Globus pallidus (tissue), 1 donor: ENCODE measurements around the gene BCAR1.
A peak's percentile ranks its signal among the peaks of the same experiment; 100 is the strongest.
"Not testable (repeated sequence)": the region's sequence is repeated elsewhere in the genome, so short reads cannot be mapped to it uniquely, and the experiment has no call there.

Experiments used
- DNase-seq: peaks from one replicate; pipeline ENCODE4 v3.0.0-alpha.2; 2015; ENCODE audit warnings: low spot score

The BCAR1 gene

GRCh38 chr16:75224306-75225082 lies 26.9 kb downstream of the BCAR1 start:
- no peak for DNase-seq

DNA sequence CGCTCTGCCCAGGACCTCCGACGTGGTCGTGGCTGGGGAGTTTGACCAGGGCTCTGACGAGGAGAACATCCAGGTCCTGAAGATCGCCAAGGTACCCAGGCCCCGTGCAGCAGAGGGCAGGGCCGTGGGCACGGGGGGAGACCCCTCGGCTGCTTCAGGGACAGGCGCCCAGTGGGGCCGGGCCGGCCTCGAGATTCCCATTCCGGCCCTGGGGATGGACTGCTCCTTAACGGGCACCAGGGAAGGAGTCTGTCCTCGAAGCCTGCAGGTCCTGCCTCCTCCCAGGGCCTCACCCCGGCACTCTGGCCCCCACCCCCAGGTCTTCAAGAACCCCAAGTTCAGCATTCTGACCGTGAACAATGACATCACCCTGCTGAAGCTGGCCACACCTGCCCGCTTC lies 28.3 kb downstream of the BCAR1 start:
- DNase-seq = not testable (repeated sequence)

DNA sequence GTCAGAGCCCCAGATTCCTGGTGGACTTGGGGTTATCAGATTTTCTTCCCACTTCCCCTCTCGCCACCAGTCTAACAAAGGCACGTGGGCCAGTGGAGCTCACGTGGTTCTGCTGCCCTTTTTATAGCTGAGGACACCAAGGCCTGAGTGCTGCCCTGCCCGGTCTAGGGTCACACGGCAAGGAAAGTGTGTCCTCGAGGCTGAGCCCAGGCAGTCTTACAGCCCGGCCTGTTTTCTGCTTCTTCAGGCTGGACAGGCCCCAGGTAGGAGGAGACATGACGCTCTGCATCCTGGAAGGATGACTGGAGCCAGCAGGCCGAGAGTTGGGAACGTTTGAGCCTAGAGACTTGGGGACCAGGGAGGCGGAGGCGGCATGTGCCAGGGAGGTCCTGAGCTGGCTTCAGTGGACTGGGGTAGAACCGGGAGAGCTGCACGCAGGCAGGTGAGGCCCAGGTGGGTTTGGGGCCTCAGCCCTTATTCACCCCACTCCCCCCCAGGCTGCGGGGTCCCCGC lies 29.1 kb downstream of the BCAR1 start:
- DNase-seq = no peak

- no peak for DNase-seq
These were observed 31.6 kb downstream of the BCAR1 start for GRCh38 chr16:75219838-75220237.

GRCh38 chr16:75219088-75219487 lies 32.3 kb downstream of the BCAR1 start:
- DNase-seq = no peak

DNA sequence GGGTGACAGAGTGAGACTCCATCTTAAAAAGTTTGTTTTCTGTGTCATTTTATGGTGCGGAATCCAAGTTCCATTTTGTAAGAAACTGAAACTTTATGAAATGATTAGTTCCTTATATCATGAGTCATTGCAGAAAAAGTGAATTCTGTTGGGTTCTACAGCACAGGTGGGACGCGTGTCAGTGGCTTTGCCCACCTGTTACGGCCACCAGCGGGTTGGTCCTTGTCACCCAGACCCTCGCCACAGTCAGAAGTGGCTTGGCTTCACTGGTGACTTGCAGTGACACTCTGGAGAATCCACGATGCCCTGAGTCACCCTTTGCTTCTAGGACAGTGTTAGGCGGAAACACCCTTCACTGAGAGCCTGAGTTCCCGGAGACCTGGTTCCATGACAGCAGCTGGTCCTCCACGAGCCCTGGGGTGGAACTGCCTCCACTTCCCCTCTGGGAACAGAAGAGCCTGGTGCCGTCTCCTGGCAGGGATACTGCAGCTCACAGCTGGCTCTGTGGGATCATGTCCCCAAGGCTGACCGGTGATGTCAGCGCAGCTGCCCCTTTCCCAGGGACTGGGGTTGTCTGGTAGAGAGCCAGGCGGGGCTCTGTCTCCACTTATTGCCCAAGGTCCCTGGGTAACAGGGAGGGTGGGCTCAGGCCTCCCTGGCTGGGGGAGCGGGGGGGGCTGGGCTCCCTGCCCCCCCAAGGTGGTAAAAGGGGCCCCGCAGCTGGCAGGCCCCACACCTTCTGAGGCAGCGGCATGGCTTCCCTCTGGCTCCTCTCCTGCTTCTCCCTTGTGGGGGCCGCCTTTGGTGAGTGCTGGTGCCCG lies 33.0 kb downstream of the BCAR1 start, which contains the start of gene CTRB1:
TSS of gene CTRB1 (plus strand) at position 733 of the 821 bp plus-strand sequence. CDS start at position 753, 20 bp downstream.
- peak; percentile 73 for DNase-seq

DNA sequence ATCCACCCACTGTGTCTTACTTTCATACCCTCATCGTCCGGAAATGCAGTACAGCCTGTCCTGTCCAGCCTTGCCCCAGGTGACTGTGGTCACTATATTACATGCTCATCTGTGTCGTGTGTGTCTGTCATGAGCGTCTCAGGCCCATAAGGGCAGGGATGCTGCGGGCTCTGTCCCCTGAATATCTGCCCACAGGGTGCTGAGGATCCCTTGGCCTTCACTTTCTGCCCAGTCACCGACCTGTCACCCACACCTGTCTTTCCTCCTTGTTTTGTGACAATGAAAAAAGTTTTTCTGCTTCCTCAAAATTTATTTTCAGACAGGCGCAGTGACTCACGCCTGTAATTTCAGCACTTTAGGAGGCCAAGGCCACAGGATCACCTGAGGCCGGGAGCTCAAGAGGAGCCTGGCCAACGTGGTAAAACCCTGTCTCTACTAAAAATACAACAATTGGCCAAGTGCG lies 34.0 kb downstream of the BCAR1 start:
- no peak for DNase-seq

GRCh38 chr16:75216576-75216975 lies 34.8 kb downstream of the BCAR1 start:
- no peak for DNase-seq

- DNase-seq = no peak
These were observed 35.3 kb downstream of the BCAR1 start for GRCh38 chr16:75216127-75216526.

GRCh38 chr16:75211286-75211685 lies 40.1 kb downstream of the BCAR1 start:
- DNase-seq = not testable (repeated sequence)

- DNase-seq = no peak
These were observed 41.5 kb downstream of the BCAR1 start for GRCh38 chr16:75209944-75210343.

GRCh38 chr16:75209514-75209913 lies 41.9 kb downstream of the BCAR1 start:
- DNase-seq = not testable (repeated sequence)

DNA sequence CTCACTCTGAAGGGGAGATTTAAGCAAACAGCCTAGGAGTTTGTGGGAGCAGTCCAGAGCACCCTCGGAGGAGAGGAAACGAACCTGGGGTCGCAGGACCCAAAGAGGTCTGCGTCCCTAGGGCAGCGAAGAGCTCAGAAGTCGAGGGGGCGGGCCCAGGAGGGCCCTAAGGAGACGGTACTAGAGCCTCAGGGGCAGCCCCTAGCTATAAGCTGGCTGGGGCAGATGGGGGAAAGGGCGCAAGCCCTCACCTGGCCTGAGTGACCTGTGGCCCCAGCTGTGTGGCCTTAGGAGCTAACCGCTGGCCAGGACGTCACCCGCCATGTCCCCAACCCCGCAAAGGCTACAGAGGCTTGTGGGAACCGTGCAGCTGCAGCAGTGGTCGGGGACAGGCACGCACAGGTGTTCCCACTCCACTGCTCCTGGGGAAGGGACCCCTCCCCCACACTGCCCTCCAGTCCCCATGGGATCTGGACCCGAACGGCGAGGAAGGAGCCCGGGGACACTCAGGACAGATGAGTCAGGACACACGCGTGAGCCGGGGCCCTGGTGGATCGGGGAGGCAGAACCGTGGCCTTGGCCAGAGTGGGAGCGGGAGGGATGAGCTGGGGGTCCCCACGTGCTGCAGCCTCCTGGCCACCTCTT lies 42.4 kb downstream of the BCAR1 start:
- DNase-seq = no peak

GRCh38 chr16:75208242-75208825 lies 43.1 kb downstream of the BCAR1 start:
- DNase-seq = no peak

GRCh38 chr16:75207831-75208230 lies 43.6 kb downstream of the BCAR1 start:
- DNase-seq = no peak

DNA sequence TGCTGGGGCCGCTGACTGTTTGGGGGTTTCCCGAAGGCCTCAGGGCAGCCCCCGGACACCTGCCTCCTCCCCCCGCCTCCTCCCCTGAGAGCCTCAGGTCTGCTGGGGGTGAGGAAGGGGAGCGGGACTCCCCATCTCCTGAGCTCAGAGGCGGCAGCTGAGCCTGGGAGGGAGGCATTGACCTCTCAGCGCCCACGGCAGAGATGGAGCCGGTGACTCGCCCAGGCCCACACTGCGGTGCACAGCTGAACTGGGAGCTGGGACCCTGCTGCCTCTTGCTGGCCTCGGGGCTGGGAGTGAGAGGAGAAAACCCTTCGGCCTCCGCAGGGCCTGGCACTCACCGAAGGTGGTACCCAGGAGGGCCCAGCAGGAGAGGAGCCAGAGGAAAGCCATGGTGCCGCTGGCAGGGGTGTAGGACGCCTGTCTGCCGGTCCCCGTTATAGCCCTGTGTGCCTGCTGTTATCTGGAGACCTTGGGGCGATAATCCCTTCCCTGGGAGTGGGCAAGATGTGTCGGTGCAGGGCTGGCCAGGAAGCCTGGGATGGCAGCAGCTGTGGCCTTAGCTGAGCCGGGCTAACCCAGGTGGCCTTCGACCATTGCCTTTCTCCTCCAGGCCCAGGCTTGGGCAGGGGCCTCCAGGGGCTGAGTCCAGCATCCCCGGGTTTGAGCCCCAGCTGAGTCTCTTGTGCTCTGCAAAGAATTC lies 44.5 kb downstream of the BCAR1 start, which contains the start of gene CTRB2:
TSS of gene CTRB2 (minus strand) at position 413 of the 703 bp plus-strand sequence. CDS start at position 393, 20 bp downstream.
- no peak for DNase-seq

DNA sequence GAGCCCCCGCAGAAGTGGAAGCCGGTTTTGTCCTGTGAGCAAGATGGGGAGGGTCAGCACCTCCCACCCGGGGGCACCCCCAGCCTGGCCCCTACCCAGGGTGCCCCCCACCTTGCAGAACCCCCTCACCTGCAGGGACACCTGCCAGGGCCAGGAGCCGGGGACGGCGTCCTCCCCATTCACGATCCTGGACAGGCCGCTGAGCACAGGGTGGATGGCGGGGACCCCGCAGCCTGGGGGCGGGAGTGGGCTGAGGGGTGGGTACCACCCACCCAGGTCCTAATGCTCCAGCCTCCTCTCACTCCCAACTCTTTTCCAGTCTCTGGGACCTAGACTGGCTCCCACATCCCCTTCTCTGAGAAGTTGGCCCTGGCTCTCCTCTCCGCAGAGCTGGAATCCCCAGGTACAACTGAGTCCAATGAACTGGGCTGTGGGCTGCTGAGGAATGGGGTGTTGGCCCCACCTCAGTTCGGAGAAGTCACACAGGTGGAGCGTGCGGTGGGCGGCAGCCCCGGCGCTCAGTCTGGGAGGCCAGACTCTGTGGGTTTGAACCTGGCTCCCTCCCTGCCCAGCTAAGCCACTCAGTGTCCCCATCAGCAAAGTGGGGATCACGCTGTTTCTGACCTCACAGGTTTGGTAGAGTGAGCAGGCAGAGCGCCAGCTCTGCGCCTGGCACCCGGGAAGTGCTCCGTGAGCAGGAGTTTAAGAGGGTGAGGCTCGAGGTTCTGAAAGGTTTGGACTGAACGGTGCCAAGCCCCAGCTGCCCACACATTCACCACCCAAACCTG lies 45.3 kb downstream of the BCAR1 start:
- DNase-seq = not testable (repeated sequence)

- DNase-seq = not testable (repeated sequence)
These were observed 46.0 kb downstream of the BCAR1 start for GRCh38 chr16:75205438-75205837.

DNA sequence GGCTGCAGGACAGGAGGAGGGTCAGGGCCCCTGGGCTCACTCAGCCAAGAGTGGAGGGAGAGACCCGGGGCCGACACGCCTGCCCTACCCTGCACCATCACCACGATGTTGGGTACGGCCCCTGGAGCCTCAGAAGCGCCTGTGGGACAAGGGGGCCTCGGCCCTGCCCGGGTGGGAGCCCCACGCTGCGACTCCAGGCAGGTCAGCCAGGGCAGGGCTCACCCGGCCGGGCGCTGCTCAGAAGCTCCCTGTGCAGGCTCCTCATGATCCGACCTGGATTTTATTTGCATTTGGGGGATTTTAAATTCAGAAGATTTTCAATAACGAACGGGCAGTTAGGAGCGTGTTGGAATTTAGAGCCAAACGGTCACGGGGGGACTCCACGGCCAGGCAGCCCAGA lies 46.5 kb downstream of the BCAR1 start:
- not testable (repeated sequence) for DNase-seq

DNA sequence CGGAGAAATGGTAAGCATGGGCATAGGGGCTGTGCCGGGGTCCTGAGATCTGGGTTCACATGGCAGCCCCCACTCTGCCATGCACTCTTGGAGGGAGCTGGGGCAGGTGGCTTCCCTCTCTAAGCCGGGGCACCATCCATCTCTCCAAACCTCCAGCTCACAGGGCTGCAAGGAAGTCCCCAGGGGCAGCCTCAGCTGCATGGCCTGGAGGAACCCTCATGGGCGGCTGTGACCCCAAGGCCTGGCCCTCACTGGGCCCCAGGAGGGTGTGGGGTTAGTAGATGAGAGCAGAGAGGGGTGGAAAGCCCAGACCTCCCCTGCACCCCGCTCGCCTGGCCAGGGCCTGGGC lies 47.0 kb downstream of the BCAR1 start:
- DNase-seq = no peak
